ENCODE measurements around the gene KRTAP10-12. TPM values are rescaled to one million over a fixed set of nuclear protein-coding genes. Genes with fewer than 3 reads are reported as not detected.

KRTAP10-12 gene
- total and polyA plus RNA-seq, 2 experiments from 2014 or later: not detected

DNA sequence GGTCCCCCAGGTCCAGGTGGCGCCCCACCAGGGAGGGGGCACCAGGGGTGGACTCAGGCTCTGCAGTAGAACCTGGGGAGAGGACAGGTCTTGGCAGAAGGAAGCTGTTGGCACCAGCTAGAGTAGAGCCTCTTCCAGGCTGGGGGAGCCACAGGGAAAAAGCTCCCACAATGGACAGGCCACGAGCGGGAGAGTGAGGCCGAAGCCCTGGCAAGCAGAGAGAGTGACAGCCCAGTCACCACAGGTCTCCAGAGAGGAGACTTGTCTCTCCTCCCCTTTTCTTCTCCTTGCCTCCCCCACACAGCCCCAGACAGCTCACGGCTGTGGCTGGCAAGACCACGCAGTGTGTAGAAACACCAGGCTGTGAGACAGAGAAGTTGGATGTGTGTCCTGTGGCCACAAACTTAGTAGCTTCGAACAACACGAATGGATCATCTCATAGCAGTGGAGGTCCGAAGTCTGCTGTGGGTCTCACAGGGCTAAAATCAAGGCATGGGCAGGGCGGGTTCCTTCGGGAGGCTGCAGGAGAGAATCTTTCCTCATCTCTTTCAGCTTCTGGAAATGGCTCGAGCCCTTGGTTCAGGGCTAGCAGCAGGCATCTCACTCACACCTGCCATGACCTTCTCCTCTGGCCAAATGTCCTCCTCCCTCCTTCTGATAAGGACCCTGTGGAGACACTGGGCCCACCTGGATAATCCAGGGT lies 45.8 kb upstream of the KRTAP10-12 start:
- Histone ChIP-seq H3K27me3 (no peaks in the 10 kb centered on the region), H3K4me1 (ENCODE audit: low read depth) (no peaks in the 10 kb centered on the region), H3K9me3 (ENCODE audit: low read depth) (no peaks in the 10 kb centered on the region), H3K27ac (no peak overlapping the region), H3K4me3 (no peak overlapping the region), H3K36me3 (no peaks in the 10 kb centered on the region)
- TF ChIP-seq, protein P1, sequence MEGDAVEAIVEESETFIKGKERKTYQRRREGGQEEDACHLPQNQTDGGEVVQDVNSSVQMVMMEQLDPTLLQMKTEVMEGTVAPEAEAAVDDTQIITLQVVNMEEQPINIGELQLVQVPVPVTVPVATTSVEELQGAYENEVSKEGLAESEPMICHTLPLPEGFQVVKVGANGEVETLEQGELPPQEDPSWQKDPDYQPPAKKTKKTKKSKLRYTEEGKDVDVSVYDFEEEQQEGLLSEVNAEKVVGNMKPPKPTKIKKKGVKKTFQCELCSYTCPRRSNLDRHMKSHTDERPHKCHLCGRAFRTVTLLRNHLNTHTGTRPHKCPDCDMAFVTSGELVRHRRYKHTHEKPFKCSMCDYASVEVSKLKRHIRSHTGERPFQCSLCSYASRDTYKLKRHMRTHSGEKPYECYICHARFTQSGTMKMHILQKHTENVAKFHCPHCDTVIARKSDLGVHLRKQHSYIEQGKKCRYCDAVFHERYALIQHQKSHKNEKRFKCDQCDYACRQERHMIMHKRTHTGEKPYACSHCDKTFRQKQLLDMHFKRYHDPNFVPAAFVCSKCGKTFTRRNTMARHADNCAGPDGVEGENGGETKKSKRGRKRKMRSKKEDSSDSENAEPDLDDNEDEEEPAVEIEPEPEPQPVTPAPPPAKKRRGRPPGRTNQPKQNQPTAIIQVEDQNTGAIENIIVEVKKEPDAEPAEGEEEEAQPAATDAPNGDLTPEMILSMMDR (IDR thresholded peaks at IDR 0.05; ENCODE audit: low read depth, low read length): no peak
- no peak for DNase-seq (ENCODE audit: low read depth in 1 of 2, low spot score in 1 of 2)

DNA sequence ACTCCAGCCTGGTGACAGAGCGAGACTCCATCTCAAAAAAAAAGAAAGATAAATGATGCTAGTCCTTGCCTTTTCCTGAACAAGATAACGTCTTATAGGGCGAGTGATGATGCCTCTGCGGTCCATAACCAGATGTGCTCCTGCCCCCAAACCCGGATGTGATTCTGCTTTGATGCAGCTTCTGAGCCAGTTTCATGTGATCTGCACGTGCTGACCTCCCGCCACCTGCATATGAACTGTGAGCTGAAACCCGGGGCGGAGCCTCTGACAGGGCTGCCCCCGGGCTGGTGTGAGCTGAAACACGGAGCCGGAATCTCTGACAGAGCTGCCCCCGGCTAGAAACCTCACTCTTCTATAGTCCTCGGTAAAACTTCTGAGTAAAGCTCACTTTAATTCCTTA lies 43.8 kb upstream of the KRTAP10-12 start:
- Histone ChIP-seq H3K27me3 (no peaks in the 10 kb centered on the region), H3K9me3 (ENCODE audit: low read depth) (no peaks in the 10 kb centered on the region), H3K36me3 (no peaks in the 10 kb centered on the region), H3K4me3 (no peak overlapping the region), H3K27ac (no peak overlapping the region), H3K4me1 (ENCODE audit: low read depth) (no peaks in the 10 kb centered on the region)
- TF ChIP-seq, protein P1 (IDR thresholded peaks at IDR 0.05; ENCODE audit: low read depth, low read length): no peak
- no peak for DNase-seq (ENCODE audit: low read depth in 1 of 2, low spot score in 1 of 2)

DNA sequence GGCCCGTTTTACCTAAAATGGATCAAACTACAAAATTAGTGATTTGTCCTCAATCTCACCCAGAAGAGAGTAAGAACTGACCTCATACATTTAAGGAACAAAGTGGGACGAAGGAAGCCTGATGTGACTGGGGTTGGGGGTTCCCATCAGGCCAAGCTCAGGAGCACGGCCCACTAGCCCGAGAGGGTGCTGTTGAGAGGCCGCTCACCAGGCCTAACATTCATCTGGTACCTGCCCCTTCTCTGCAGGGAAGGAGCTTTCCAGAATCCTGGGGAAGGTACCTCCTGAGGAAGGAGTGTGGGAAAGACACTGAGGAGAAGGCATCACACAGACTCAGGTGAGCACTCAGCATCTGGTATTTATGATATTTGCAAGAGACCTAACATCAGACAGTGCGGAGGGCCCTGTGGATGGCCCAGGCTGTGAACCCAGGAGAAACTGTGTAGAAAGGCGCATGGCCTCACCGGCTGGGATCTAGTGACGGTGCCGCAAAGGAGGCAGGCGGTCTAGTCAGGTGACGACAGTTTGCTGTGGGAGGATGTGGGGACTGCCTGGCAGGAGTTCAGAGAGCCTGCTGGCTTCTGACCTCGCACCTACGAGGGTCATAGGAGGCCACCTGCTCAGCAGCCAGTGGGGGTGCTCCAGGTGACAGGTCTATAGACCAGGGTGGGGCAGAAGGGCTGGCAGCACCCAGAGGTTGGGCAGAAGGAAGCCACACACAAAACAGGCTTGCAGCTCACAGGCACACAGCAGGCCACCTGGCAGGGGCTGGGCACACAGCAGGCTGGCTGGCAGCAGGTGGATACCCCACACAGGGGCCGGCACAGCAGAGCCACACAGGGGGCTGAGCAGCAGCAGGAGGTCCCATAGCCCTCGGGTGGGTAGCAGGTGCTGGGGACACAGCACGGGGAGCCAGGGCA lies 43.1 kb upstream of the KRTAP10-12 start:
- TF ChIP-seq, protein P1 (IDR thresholded peaks at IDR 0.05; ENCODE audit: low read depth, low read length): no peak
- no peak for DNase-seq (ENCODE audit: low read depth in 1 of 2, low spot score in 1 of 2)
- H3K27me3 ChIP-seq: no peaks in the 10 kb centered on the region
- H3K36me3 ChIP-seq: no peaks in the 10 kb centered on the region
- no peak overlapping the region for H3K27ac ChIP-seq
- no peaks in the 10 kb centered on the region for H3K4me1 ChIP-seq (ENCODE audit: low read depth)
- no peak overlapping the region for H3K4me3 ChIP-seq
- no peaks in the 10 kb centered on the region for H3K9me3 ChIP-seq (ENCODE audit: low read depth)

DNA sequence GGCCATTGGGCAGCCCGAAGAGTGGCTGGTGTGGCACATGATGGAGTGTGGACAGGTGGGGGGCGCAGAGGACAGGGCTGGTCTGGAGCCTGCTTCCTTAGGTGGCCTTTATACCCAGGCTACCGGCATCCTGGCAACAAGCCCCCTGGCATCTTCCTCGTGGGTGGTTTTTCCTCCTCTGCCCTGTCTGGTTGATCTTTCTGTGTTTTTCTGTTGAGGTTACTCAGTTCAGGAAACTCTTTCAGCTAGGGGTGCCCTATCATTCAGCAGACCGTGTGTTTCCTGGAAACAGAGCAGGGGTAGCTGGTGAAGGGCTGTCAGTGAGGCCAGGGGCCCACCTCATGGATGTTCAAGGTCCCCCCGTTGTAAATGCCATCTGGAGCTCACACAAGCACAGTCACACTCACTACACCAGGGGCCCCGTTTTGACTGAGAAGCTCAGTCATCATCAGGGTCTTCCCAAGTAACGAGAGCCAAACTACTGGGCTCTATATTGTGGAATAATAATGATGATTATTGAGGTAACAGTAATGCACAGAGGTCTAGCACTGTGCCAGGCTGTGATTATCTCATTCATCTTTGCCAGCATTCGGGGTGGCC lies 42.3 kb upstream of the KRTAP10-12 start, which contains the start of gene KRTAP12-4:
Gene KRTAP12-4 (minus strand): TSS at position 84 of the 600 bp plus-strand sequence. CDS start 45 bp downstream, at position 39.
- no peaks in the 10 kb centered on the region for H3K4me1 ChIP-seq (ENCODE audit: low read depth)
- H3K4me3 ChIP-seq: no peak within 1 kb of the TSS
- H3K27ac ChIP-seq: no peak within 1 kb of the TSS
- H3K27me3 ChIP-seq: no peaks in the 10 kb centered on the region
- H3K36me3 ChIP-seq: no peaks in the 10 kb centered on the region
- TF ChIP-seq, protein P1 (IDR thresholded peaks at IDR 0.05; ENCODE audit: low read depth, low read length): no peak
- no peak for DNase-seq (ENCODE audit: low read depth in 1 of 2, low spot score in 1 of 2)
- no peaks in the 10 kb centered on the region for H3K9me3 ChIP-seq (ENCODE audit: low read depth)

DNA sequence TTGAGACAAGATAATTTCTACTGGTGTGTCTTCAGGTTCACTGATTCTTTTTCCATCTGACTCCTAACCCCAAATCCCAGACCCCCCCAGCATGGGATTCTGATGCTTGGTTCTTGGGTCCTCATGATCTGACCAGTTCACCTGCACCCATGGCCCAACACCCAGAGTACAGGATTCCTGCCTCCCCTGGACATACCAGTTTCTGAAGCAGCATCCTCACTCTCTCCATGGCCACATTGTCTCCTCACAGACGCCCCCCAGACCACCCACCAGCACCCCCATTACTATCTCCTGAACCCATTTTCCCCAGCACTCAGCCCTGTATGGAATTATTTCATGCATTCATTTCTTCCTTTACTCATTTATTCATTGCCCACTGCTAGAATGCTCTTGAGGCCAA lies 40.1 kb upstream of the KRTAP10-12 start:
- H3K27ac ChIP-seq: no peak overlapping the region
- H3K9me3 ChIP-seq (ENCODE audit: low read depth): no peaks in the 10 kb centered on the region
- H3K27me3 ChIP-seq: no peaks in the 10 kb centered on the region
- H3K4me3 ChIP-seq: no peak overlapping the region
- no peaks in the 10 kb centered on the region for H3K36me3 ChIP-seq
- DNase-seq (ENCODE audit: low read depth in 1 of 2, low spot score in 1 of 2): no peak
- H3K4me1 ChIP-seq (ENCODE audit: low read depth): no peaks in the 10 kb centered on the region
- TF ChIP-seq, protein P1 (IDR thresholded peaks at IDR 0.05; ENCODE audit: low read depth, low read length): no peak

All from cardiac muscle cell (in vitro differentiated cells and primary cell).